SK-N-SH treated with all-trans-retinoic acid at 6 μM for 48 hours (cell line): ENCODE measurements around the gene MAPK1IP1L.

Source experiments
- ATAC-seq: fragments of 200-7000 bp; cut with Tn5 transposase; 3 replicates; pipeline ENCODE4 v1.9.1; 2020; ENCODE audit warnings: mild to moderate bottlenecking, moderate library complexity
- ARNTL ChIP-seq: fragments of 450-650 bp; formaldehyde crosslinking; IDR thresholded peaks from 2 replicates; pipeline ENCODE4 v1.5.0; 2020; ENCODE audit warnings: low read depth, mild to moderate bottlenecking, moderate library complexity, borderline replicate concordance
- CREB5 ChIP-seq: fragments of 250-450 bp; sonication (Bioruptor Pico); IDR thresholded peaks from 2 replicates; pipeline ENCODE4 v1.5.1; 2020; ENCODE audit warnings: low read depth, mild to moderate bottlenecking, moderate library complexity
- CSDC2 ChIP-seq: fragments of 250-450 bp; sonication (Bioruptor Pico); IDR thresholded peaks from 2 replicates; pipeline ENCODE4 v1.5.0; 2020; ENCODE audit warnings: mild to moderate bottlenecking, moderate library complexity
- CSRNP3 ChIP-seq: fragments of 250-450 bp; sonication (Bioruptor Pico); IDR thresholded peaks from 2 replicates; pipeline ENCODE4 v1.5.1; 2021; ENCODE audit warnings: mild to moderate bottlenecking, moderate library complexity
- ESRRG ChIP-seq: fragments of 250-450 bp; sonication (Bioruptor Pico); IDR thresholded peaks from 2 replicates; pipeline ENCODE4 v1.6.1; 2021; ENCODE audit warnings: mild to moderate bottlenecking
- GLIS3 ChIP-seq: fragments of 250-450 bp; sonication (Bioruptor Pico); IDR thresholded peaks from 2 replicates; pipeline ENCODE4 v1.5.0; 2020; ENCODE audit warnings: mild to moderate bottlenecking, moderate library complexity
- ISL1 ChIP-seq: fragments of 250-450 bp; sonication (Bioruptor Pico); IDR thresholded peaks from 2 replicates; pipeline ENCODE4 v2.1.2; 2022; ENCODE audit warnings: mild to moderate bottlenecking, moderate library complexity
- OSR1 ChIP-seq: fragments of 250-450 bp; sonication (Bioruptor Pico); IDR thresholded peaks from 2 replicates; pipeline ENCODE4 v1.8.0; 2022; ENCODE audit warnings: moderate library complexity, mild to moderate bottlenecking, inconsistent platforms
- PATZ1 ChIP-seq: fragments of 250-450 bp; sonication (Bioruptor Pico); IDR thresholded peaks from 2 replicates; pipeline ENCODE4 v1.8.0; 2020; ENCODE audit warnings: mild to moderate bottlenecking, moderate library complexity, borderline replicate concordance
- POU6F1 ChIP-seq: fragments of 250-450 bp; sonication (Bioruptor Pico); IDR thresholded peaks from 2 replicates; pipeline ENCODE4 v1.8.0; 2021; ENCODE audit warnings: low read depth, mild to moderate bottlenecking, moderate library complexity, borderline replicate concordance
- RARB ChIP-seq: fragments of 250-450 bp; sonication (Bioruptor Pico); IDR thresholded peaks from 2 replicates; pipeline ENCODE4 v1.8.0; 2021; ENCODE audit warnings: mild to moderate bottlenecking, moderate library complexity
- SNAI2 ChIP-seq: fragments of 250-450 bp; sonication (Bioruptor Pico); IDR thresholded peaks from 2 replicates; pipeline ENCODE4 v1.5.0; 2020; ENCODE audit warnings: mild to moderate bottlenecking, moderate library complexity
- TCF4 ChIP-seq: fragments of 250-450 bp; sonication (Bioruptor Pico); IDR thresholded peaks from 2 replicates; pipeline ENCODE4 v1.8.0; 2021; ENCODE audit warnings: mild to moderate bottlenecking, moderate library complexity, borderline replicate concordance
- TOX ChIP-seq: fragments of 250-450 bp; sonication (Bioruptor Pico); IDR thresholded peaks from 2 replicates; pipeline ENCODE4 v1.8.0; 2021; ENCODE audit warnings: mild to moderate bottlenecking, moderate library complexity, borderline replicate concordance
- TSHZ2 ChIP-seq: fragments of 250-450 bp; sonication (Bioruptor Pico); IDR thresholded peaks from 2 replicates; pipeline ENCODE4 v1.5.0; 2020; ENCODE audit warnings: mild to moderate bottlenecking, moderate library complexity
- ZC3H10 ChIP-seq: fragments of 250-450 bp; sonication (Bioruptor Pico); IDR thresholded peaks from 2 replicates; pipeline ENCODE4 v1.5.1; 2021; ENCODE audit warnings: mild to moderate bottlenecking, moderate library complexity
- ZFP3 ChIP-seq: fragments of 250-450 bp; sonication (Bioruptor Pico); IDR thresholded peaks from 2 replicates; pipeline ENCODE4 v1.5.0; 2020; ENCODE audit warnings: mild to moderate bottlenecking, moderate library complexity
- ZFP30 ChIP-seq: fragments of 450-650 bp; formaldehyde crosslinking; IDR thresholded peaks from 2 replicates; pipeline ENCODE4 v1.5.0; 2022; ENCODE audit warnings: mild to moderate bottlenecking, moderate library complexity
- ZNF565 ChIP-seq: fragments of 450-650 bp; formaldehyde crosslinking; conservative IDR thresholded peaks from 2 replicates; pipeline ENCODE4 v1.5.0; 2020; ENCODE audit warnings: low read depth, mild to moderate bottlenecking, moderate library complexity
- ZNF70 ChIP-seq: fragments of 450-650 bp; formaldehyde crosslinking; IDR thresholded peaks from 2 replicates; pipeline ENCODE4 v1.5.0; 2020; ENCODE audit warnings: mild to moderate bottlenecking, moderate library complexity
- ZNF8 ChIP-seq: fragments of 450-650 bp; formaldehyde crosslinking; IDR thresholded peaks from 2 replicates; pipeline ENCODE4 v1.5.0; 2020; ENCODE audit warnings: mild to moderate bottlenecking, moderate library complexity

Gene MAPK1IP1L

GRCh38 chr14:55098561-55098898 lies 47.1 kb downstream of the MAPK1IP1L start:
- ATAC-seq = no peak
- TF ChIP-seq ZC3H10 (CRISPR knock-in tag) (no peak), SNAI2 (CRISPR knock-in tag) (no peak), GLIS3 (no peak), CSRNP3 (CRISPR knock-in tag) (no peak), CREB5 (CRISPR knock-in tag) (no peak), ZFP3 (CRISPR knock-in tag) (no peak), RARB (CRISPR knock-in tag) (no peak), TSHZ2 (CRISPR knock-in tag) (no peak), ZNF8 (CRISPR knock-in tag) (no peak), ZNF70 (CRISPR knock-in tag) (no peak), TOX (no peak), ISL1 (CRISPR knock-in tag) (no peak), ARNTL (CRISPR knock-in tag) (no peak), PATZ1 (CRISPR knock-in tag) (no peak), ZFP30 (CRISPR knock-in tag) (no peak)

GRCh38 chr14:55099756-55100155 lies 48.3 kb downstream of the MAPK1IP1L start:
- no peak for ATAC-seq
- TF ChIP-seq ZFP3 (CRISPR knock-in tag) (no peak), ZNF8 (CRISPR knock-in tag) (no peak), ZNF565 (no peak), CSRNP3 (CRISPR knock-in tag) (no peak), CSDC2 (no peak), ZNF70 (CRISPR knock-in tag) (no peak), TSHZ2 (CRISPR knock-in tag) (no peak), ISL1 (CRISPR knock-in tag) (no peak)

GRCh38 chr14:55101698-55102097 lies 50.3 kb downstream of the MAPK1IP1L start:
- ATAC-seq = no peak
- TF ChIP-seq ZNF565 (no peak), ZC3H10 (CRISPR knock-in tag) (no peak), POU6F1 (no peak), ZFP3 (CRISPR knock-in tag) (no peak), ISL1 (CRISPR knock-in tag) (no peak), TCF4 (CRISPR knock-in tag) (no peak), ESRRG (CRISPR knock-in tag) (no peak), OSR1 (CRISPR knock-in tag) (no peak), RARB (CRISPR knock-in tag) (no peak), TOX (no peak), CSRNP3 (CRISPR knock-in tag) (no peak), GLIS3 (no peak), ZNF8 (CRISPR knock-in tag) (no peak)
